H1 (cell line): ENCODE data around the gene CLCNKB. TPM values are rescaled to one million over a fixed set of nuclear protein-coding genes. Genes with fewer than 3 reads are reported as not detected.
A peak's percentile ranks its signal among the peaks of the same experiment; 100 is the strongest.

Experiments used
- CTCF ChIA-PET: fragments of 300-600 bp; sonication (Branson Sonifier 250); formaldehyde crosslinking; loops from one replicate; lab custom pipeline; 2021; ENCODE audit not compliant: partially characterized antibody; lab: Charles Lee
- POLR2A ChIA-PET: fragments of 300-600 bp; sonication (Branson Sonifier 250); formaldehyde crosslinking; loops from one replicate; lab custom pipeline; 2021; ENCODE audit warnings: inconsistent platforms; ENCODE audit not compliant: partially characterized antibody; lab: Charles Lee
- DNase-seq, 2 experiments: peaks; one replicate each; pipeline versions ENCODE4 v3.0.0 to v3.0.0-alpha.2; 2010 to 2022; ENCODE audit warnings: low spot score in 2 of 2, low read depth in 1 of 2, mixed read lengths in 1 of 2
- FAIRE-seq: peaks from 2 replicates; lab custom pipeline; 2011; peaks lifted over from hg19 to GRCh38; lab: Jason Lieb, UNC
- H2AFZ ChIP-seq: 2 replicates; pipeline ENCODE4 v1.8.1; 2012; ENCODE audit warnings: low read length, inconsistent platforms
- H2AK5ac ChIP-seq: 2 replicates; pipeline ENCODE4 v1.6.1; 2013; ENCODE audit warnings: low read depth, low read length
- H2BK120ac ChIP-seq: replicated peaks from 2 replicates; pipeline ENCODE3; 2013; ENCODE audit warnings: low read depth, low read length, inconsistent platforms
- H2BK12ac ChIP-seq: 2 replicates; pipeline ENCODE4 v1.6.1; 2013; ENCODE audit warnings: low read depth, low read length
- H2BK15ac ChIP-seq: 2 replicates; pipeline ENCODE4 v1.6.1; 2013; ENCODE audit warnings: low read length
- H2BK20ac ChIP-seq: 2 replicates; pipeline ENCODE4 v1.6.1; 2013; ENCODE audit warnings: low read length
- H2BK5ac ChIP-seq: 2 replicates; pipeline ENCODE4 v1.6.1; 2013; ENCODE audit warnings: low read depth, low read length
- H3K14ac ChIP-seq: 2 replicates; pipeline ENCODE4 v1.6.1; 2013; ENCODE audit warnings: inconsistent platforms; ENCODE audit not compliant: insufficient read length
- H3K18ac ChIP-seq: 2 replicates; pipeline ENCODE4 v1.6.1; 2013; ENCODE audit warnings: low read length; ENCODE audit errors: extremely low read depth
- H3K23ac ChIP-seq: 2 replicates; pipeline ENCODE4 v1.6.1; 2013; ENCODE audit warnings: inconsistent platforms; ENCODE audit not compliant: insufficient read length
- H3K23me2 ChIP-seq: 2 replicates; pipeline ENCODE4 v1.6.1; 2013; ENCODE audit warnings: low read depth, low read length
- H3K27ac ChIP-seq: 2 replicates; pipeline ENCODE4 v1.6.1; 2011; ENCODE audit warnings: low read depth, low read length, inconsistent platforms
- H3K27me3 ChIP-seq, 4 experiments: replicated peaks in 1 of 4; 1 replicate in 1 of 4; 2 replicates in 3 of 4; pipeline versions ENCODE4 v1.6.1 to v1.8.1; 2011 to 2013; ENCODE audit warnings: low read length in 3 of 4, mild to moderate bottlenecking in 3 of 4, inconsistent platforms in 2 of 4, mixed read lengths in 2 of 4, moderate library complexity in 1 of 4; ENCODE audit not compliant: control insufficient read depth in 3 of 4, insufficient read depth in 3 of 4; ENCODE audit errors: extremely low read depth in 1 of 4
- H3K36me3 ChIP-seq, 4 experiments: 2 replicates each; pipeline versions ENCODE4 v1.6.1 to v1.8.1; 2011 to 2013; ENCODE audit warnings: mild to moderate bottlenecking in 4 of 4, low read length in 3 of 4, moderate library complexity in 2 of 4, control low read depth in 1 of 4, inconsistent platforms in 1 of 4; ENCODE audit not compliant: insufficient read depth in 4 of 4, control insufficient read depth in 2 of 4
- H3K4ac ChIP-seq: replicated peaks from 2 replicates; pipeline ENCODE3; 2013; ENCODE audit warnings: low read length, low read depth, mixed read lengths, inconsistent platforms; ENCODE audit not compliant: insufficient read length
- H3K4me1 ChIP-seq, 4 experiments: replicated peaks in 1 of 4; 1 replicate in 1 of 4; 2 replicates in 3 of 4; pipeline versions ENCODE4 v1.6.1 to v1.8.1; 2011 to 2013; ENCODE audit warnings: low read length in 3 of 4, inconsistent platforms in 2 of 4, mixed read lengths in 1 of 4; ENCODE audit not compliant: insufficient read depth in 4 of 4, control insufficient read depth in 3 of 4
- H3K4me2 ChIP-seq, 2 experiments: 2 replicates each; pipeline versions ENCODE4 v1.6.1 to v1.8.1; 2011 to 2013; ENCODE audit warnings: low read depth in 2 of 2, low read length in 2 of 2, control low read depth in 1 of 2, inconsistent platforms in 1 of 2, mild to moderate bottlenecking in 1 of 2; ENCODE audit not compliant: insufficient read depth in 1 of 2
- H3K4me3 ChIP-seq, 4 experiments: fragments of 200-600, 300-600 bp in 1 of 4; sonication (generic), shearing (Covaris generic), sonication (Bioruptor Twin) in 1 of 4; 2 replicates each; pipeline versions ENCODE4 v1.5.1 to v1.8.1; 2011 to 2016; ENCODE audit warnings: low read length in 4 of 4, low read depth in 3 of 4, control low read depth in 2 of 4, inconsistent platforms in 2 of 4, mild to moderate bottlenecking in 2 of 4, mixed read lengths in 1 of 4, moderate library complexity in 1 of 4; ENCODE audit not compliant: insufficient read depth in 2 of 4; ENCODE audit errors: extremely low read depth in 1 of 4
- H3K56ac ChIP-seq: replicated peaks from 2 replicates; pipeline ENCODE3; 2013; ENCODE audit warnings: low read depth, mild to moderate bottlenecking, mixed read lengths, low read length, inconsistent platforms; ENCODE audit not compliant: insufficient read length
- H3K79me1 ChIP-seq: 2 replicates; pipeline ENCODE4 v1.6.1; 2013; ENCODE audit warnings: low read depth, low read length, control low read depth
- H3K79me2 ChIP-seq, 2 experiments: 2 replicates each; pipeline versions ENCODE4 v1.6.1 to v1.8.1; 2012 to 2013; ENCODE audit warnings: low read length in 2 of 2, mild to moderate bottlenecking in 2 of 2, inconsistent platforms in 1 of 2; ENCODE audit not compliant: insufficient read depth in 2 of 2, control insufficient read depth in 1 of 2
- H3K9ac ChIP-seq, 4 experiments: replicated peaks in 1 of 4; 1 replicate in 1 of 4; 2 replicates in 3 of 4; pipeline versions ENCODE4 v1.6.1 to v1.8.1; 2011 to 2013; ENCODE audit warnings: low read depth in 3 of 4, low read length in 3 of 4, control low read depth in 2 of 4, mild to moderate bottlenecking in 2 of 4, moderate library complexity in 2 of 4, inconsistent platforms in 1 of 4; ENCODE audit errors: extremely low read depth in 1 of 4
- H3K9me3 ChIP-seq, 2 experiments: 2 replicates each; pipeline versions ENCODE4 v1.6.1 to v1.8.1; 2012 to 2013; ENCODE audit warnings: mild to moderate bottlenecking in 2 of 2, moderate library complexity in 2 of 2, control low read depth in 1 of 2, inconsistent platforms in 1 of 2, low read depth in 1 of 2, low read length in 1 of 2, mixed read lengths in 1 of 2; ENCODE audit not compliant: insufficient read depth in 2 of 2
- H4K20me1 ChIP-seq, 2 experiments: replicated peaks in 1 of 2; 2 replicates each; pipeline versions ENCODE3 to v1.8.1; 2011 to 2013; ENCODE audit warnings: inconsistent platforms in 2 of 2, low read length in 2 of 2, mild to moderate bottlenecking in 1 of 2; ENCODE audit not compliant: insufficient read depth in 2 of 2, control insufficient read depth in 1 of 2
- H4K5ac ChIP-seq: 2 replicates; pipeline ENCODE4 v1.6.1; 2013; ENCODE audit warnings: low read length, low read depth, mixed read lengths, inconsistent platforms; ENCODE audit not compliant: insufficient read length
- H4K8ac ChIP-seq: 2 replicates; pipeline ENCODE4 v1.8.0; 2013; ENCODE audit warnings: mild to moderate bottlenecking, moderate library complexity, low read length, inconsistent platforms; ENCODE audit not compliant: insufficient read depth; ENCODE audit errors: extremely low read depth
- H4K91ac ChIP-seq: replicated peaks from 2 replicates; pipeline ENCODE3; 2013; ENCODE audit warnings: low read length, mixed read lengths, inconsistent platforms; ENCODE audit not compliant: insufficient read length
- HDAC6 ChIP-seq: IDR thresholded peaks from one replicate; pipeline ENCODE4 v1.7.1; 2012; ENCODE audit warnings: low read depth, mild to moderate bottlenecking, inconsistent platforms, low read length, moderate library complexity
- JUN ChIP-seq: IDR thresholded peaks from 2 replicates; pipeline ENCODE4 v1.6.1; 2011; ENCODE audit warnings: low read depth, mild to moderate bottlenecking, improper control_type of control experiment, low read length
- MAFK ChIP-seq: IDR thresholded peaks from 2 replicates; pipeline ENCODE4 v1.6.1; 2012; ENCODE audit warnings: low read depth, mild to moderate bottlenecking, improper control_type of control experiment, low read length
- POU5F1 ChIP-seq: IDR thresholded peaks from 2 replicates; pipeline ENCODE4 v1.6.1; 2011; ENCODE audit warnings: low read depth, mild to moderate bottlenecking, low read length, moderate library complexity
- SP4 ChIP-seq: IDR thresholded peaks from 2 replicates; pipeline ENCODE4 v1.6.1; 2012; ENCODE audit warnings: low read length, inconsistent platforms
- WGBS, 2 experiments: shearing (Covaris generic) in 1 of 2; methylation state at CpG; one replicate each; pipeline versions ENCODE4 v1.1.6 to v1.1.7; 2013 to 2015; ENCODE audit warnings: low lambda C conversion rate in 2 of 2, mixed read lengths in 2 of 2, inconsistent platforms in 1 of 2, low coverage in 1 of 2, missing lambda C conversion rate in 1 of 2; ENCODE audit not compliant: insufficient replicate concordance in 2 of 2, insufficient coverage in 1 of 2, insufficient read length in 1 of 2; ENCODE audit errors: extremely low coverage in 1 of 2, missing lambda C conversion rate in 1 of 2; 5-methylcytosine and 5-hydroxymethylcytosine counted together
- polyA plus RNA-seq, 7 experiments: library from polyadenylated mRNA; depleted of rRNA in 3 of 7; stranded (reverse) in 5 of 7; unstranded in 2 of 7; fragments of >200 nt in 5 of 7; fragments of 200-250 nt in 2 of 7; gene quantifications; 1 replicate in 5 of 7; 2 replicates in 1 of 7; 4 replicates in 1 of 7; pipeline versions ENCODE4 v1.2.1 to v1.2.3, GENCODE V29; 2011 to 2013; ENCODE audit warnings: missing spikeins in 2 of 7, mixed read lengths in 2 of 7
- total RNA-seq: library from RNA; stranded (reverse); fragmentation: NEBNext Ultra II Directional; extraction: Animal tissue kit (Norgen Biotek cat#: 25700); gene quantifications from 2 replicates; pipeline ENCODE4 v1.2.1, GENCODE V29; 2021

Gene CLCNKB
- total and polyA plus RNA-seq, 2 of the 8 experiments (the other 6 are each of a cell fraction or from before 2014, with no cell fraction given), result 1.2 to 3.5 TPM

DNA sequence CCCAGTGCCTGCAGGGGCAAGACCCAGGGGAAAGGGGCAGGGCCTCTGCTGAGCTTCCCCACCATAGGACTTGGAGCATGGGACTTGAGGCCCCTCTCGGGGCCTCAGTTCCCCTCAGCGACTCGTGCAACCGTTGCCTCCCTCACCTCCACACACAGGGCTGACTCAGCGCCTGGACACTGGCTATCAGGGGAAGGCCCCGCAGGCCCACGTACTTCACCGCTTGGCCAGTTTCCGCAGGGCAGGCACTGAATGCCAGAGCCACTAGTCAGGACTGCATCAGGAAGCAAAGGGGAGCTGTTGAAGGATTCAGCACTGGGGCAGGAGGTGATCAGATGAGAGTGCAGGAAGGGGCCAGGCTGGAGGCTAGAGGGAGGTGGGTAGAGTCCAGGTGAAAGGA is 45.4 kb downstream of the CLCNKB start:
- DNase-seq (no peak), FAIRE-seq (no peak)
- no peak overlapping the region for H3K14ac ChIP-seq
- ChIA-PET CTCF (interaction anchor here (0.8 to 21.9 kb wide), 3 partner anchors 8 to 98 kb away, joined by 3 to 569 read pairs (median 19); no protein-coding TSS in a partner anchor), POLR2A (interaction anchor here (1.2 to 1.5 kb wide), 3 partner anchors 23 to 58 kb away, joined by 3 to 5 read pairs (median 4); no protein-coding TSS in a partner anchor)
- 86% methylated on average over 9 of the region's 9 CpGs; no CpG with 5 or more reads in 1 of the 2 experiments for WGBS, 2 experiments
- peak overlapping the region; percentile 68; the same call in 1 of the 2 replicates for H2BK12ac ChIP-seq
- no peaks in the 10 kb centered on the region for H3K23me2 ChIP-seq
- H4K20me1 ChIP-seq, result no peaks in the 10 kb centered on the region
- H4K8ac ChIP-seq, result peak overlapping the region; percentile 11; the same call in 1 of the 2 replicates
- H3K79me2 ChIP-seq, result no peaks in the 10 kb centered on the region
- no peak overlapping the region; the same call in 1 of the 2 replicates for H3K18ac ChIP-seq
- TF ChIP-seq JUN (no peak), POU5F1 (no peak), SP4 (no peak), MAFK (peak; percentile 31; the same call in 1 of the 2 replicates), HDAC6 (no peak)
- H3K9ac ChIP-seq, result no peak overlapping the region; a peak in 1 of 7 replicates
- no peak overlapping the region for H2AFZ ChIP-seq
- no peak overlapping the region for H3K56ac ChIP-seq
- no peak overlapping the region for H4K5ac ChIP-seq
- H3K4me2 ChIP-seq, result no peak overlapping the region
- no peak overlapping the region for H2BK20ac ChIP-seq
- no peak overlapping the region for H3K4ac ChIP-seq
- H3K23ac ChIP-seq, result no peak overlapping the region
- peaks cover 0 to 12% (median 3%) of the 10 kb centered on the region in 4 experiments; a peak in 4 of 7 replicates for H3K4me1 ChIP-seq
- H3K79me1 ChIP-seq, result no peaks in the 10 kb centered on the region
- no peak overlapping the region for H3K4me3 ChIP-seq
- no peak overlapping the region for H2BK15ac ChIP-seq
- H2BK120ac ChIP-seq, result no peak overlapping the region
- H3K27ac ChIP-seq, result no peak overlapping the region
- no peaks in the 10 kb centered on the region for H3K36me3 ChIP-seq
- H3K27me3 ChIP-seq, result no peaks in the 10 kb centered on the region
- no peak overlapping the region for H4K91ac ChIP-seq
- no peak overlapping the region for H2BK5ac ChIP-seq
- H2AK5ac ChIP-seq, result no peak overlapping the region
- H3K9me3 ChIP-seq, result no peaks in the 10 kb centered on the region
